ENCODE data around the gene ANKS3.

Gene ANKS3

DNA sequence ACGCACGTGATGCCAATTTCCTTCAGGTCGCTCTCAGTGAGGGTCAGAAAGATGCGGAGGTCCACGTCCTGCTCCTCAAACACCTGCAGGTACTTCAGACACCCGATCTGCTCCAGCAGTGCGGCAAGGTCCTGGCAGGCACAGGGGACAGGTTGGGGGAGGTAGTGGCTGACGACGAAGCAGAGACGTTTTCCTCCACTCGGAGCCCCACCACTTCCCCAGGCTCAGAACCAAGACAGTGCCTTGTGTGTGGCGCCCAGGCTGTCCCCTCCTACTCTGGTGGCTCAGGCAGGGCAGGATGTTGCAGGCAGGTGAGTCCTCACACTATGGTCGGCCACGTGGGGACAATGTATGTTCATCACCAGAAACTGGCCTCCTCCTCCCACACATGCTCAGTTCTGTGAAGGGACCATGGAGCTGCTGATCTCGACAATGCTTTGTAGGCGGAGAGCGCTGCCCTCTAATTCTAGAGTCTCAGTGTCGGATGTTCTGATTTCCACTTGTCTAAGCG, 35.0 kb downstream of the ANKS3 start:
- H3K27ac ChIP-seq, result no peak overlapping the region
- DNase-seq (ENCODE audit: low read depth, low spot score), result no peak

DNA sequence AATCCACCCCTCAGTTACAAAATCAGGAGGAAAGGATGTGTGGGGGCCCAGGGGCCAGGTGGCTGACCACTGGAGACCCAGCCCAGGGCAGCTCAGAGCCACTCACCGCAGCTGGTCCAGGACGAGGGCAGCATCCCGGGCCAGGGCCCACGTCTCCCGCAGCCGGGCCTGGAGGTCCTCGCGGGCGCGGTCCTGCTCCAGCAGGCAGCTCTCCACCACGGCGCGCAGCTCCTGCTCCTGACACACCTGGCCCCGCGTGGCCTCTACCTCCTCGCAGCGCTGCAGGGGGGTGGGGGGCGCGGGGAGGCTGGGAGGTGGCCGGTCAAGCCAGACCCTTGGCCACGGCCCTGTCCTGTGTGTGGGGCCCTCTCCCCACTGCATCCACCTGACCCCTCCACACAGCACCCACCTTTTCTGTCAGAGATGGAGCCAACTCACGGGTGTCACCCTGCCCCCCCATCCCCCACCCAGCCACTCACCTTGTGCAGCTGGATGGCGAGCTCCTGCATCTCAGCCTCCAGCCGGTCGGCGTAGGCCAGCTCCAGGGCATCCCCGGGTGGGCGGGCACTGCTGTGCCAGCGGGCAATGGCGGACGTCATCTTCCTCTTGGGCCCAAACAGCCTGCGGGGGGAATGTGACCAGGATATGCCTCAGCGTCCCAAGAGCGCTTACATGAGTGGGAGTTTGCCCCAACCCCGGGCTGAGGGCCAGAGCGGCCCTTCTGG, 35.6 kb downstream of the ANKS3 start:
- H3K27ac ChIP-seq, result no peak overlapping the region

DNA sequence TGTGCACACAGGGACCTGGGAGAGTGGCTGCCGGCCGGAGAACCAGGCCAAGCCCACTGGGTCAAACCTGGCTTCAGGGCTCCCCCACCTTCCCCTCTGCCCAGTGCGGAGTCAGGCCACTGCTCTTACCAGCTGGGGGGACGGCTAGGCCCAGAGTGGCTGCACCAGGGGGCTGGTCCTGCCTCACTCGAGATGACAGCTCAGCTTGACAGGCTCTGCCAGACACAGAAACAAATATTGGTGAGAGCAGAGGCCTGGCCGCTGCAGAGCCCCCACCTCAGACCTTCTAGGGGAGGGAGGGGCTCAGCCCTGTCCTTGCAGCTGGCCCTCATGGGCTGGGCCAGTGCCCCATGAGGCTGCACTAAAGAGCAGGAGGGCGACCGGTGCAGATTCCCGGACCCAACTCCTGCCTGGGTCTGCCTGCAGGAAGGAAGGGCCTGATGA, 36.2 kb downstream of the ANKS3 start:
- H3K27ac ChIP-seq, result no peak overlapping the region

More for the DNA sequence above, 35.6 kb downstream of the ANKS3 start:
- DNase-seq (ENCODE audit: low read depth, low spot score), result no peak

DNA sequence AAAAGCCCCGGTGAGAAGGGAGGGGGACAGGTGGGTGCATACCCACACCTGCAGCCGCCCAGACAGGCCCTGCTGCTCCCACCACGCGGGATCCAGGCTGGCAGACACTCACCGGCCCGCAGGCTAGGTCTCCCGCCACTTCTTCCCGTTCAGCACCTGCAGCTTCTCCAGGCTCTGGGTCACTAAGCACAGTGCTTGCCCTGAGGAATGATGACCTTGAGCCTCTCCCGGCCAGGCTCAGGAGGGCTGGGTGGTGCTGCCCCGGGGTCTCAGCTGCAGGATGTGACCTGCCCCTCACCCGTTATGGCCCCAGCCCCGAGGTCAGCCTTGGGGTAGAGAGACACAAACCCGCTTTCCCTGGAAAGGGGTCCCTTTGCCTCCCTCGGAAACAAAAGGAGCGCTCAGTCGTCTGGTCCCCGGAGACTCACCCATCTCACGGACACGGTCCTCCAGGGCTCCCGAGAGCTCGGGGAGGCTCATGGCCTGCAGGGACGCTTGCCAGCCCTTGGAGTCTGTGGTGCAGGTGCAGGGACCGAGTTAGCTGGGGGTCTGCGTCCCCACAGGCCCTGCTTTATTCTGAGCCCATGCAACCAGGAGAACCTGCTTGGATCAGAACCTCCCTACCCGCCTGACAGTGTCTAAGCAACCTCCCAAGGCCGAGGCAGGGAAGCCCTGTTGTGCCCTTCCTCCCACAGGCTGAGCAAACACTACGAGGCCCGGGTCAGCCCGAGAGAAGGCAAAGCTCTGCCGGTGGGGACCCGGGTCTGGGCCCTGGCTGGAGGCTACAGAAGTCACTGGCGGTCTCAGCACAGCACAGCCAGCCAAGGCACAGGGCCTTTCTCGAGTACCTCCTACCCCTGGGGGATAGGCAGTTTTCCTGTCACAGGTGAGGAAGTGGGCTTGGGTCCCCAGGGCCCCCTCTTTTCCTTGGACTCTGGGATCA, 36.9 kb downstream of the ANKS3 start:
- DNase-seq (ENCODE audit: low read depth, low spot score), result no peak
- H3K27ac ChIP-seq, result no peak overlapping the region

More for the DNA sequence above, 36.2 kb downstream of the ANKS3 start:
- DNase-seq (ENCODE audit: low read depth, low spot score), result no peak

DNA sequence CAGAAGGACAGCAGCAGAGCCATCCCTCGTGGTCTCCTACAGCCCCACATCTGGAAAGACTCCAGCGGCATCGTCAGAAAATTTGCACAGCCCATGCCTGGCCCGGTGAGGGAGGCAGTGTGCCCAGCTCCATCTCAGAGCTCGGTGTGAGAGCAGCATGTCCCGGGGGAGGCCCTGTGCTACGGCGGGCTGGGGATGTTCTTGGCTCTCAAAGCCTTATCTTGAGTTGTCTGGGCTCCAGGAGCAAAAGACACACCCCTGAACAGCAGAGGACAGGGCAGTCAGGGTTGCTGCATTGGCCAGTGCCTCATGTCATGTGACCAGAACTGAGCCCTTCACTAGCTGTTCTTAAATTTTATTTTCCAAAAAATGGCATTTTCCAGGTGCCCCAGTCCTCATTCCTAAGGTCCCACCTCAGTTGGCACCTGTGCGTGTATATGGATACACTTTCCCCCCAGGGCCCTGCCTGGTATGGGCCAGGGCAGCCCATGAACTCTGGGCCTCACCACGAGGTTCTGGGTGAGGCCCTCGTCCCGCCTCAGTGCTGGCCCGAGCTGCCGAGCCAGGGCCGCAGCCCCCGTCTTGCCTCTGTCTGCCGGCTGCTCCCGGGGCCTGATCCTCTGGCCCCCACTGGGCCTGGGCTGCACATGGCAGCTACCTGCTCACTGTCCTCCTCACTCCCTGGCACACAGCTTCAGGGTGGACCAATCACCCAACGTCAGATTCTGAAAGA, 37.7 kb downstream of the ANKS3 start:
- H3K27ac ChIP-seq, result no peak overlapping the region
- no peak for DNase-seq (ENCODE audit: low read depth, low spot score)

DNA sequence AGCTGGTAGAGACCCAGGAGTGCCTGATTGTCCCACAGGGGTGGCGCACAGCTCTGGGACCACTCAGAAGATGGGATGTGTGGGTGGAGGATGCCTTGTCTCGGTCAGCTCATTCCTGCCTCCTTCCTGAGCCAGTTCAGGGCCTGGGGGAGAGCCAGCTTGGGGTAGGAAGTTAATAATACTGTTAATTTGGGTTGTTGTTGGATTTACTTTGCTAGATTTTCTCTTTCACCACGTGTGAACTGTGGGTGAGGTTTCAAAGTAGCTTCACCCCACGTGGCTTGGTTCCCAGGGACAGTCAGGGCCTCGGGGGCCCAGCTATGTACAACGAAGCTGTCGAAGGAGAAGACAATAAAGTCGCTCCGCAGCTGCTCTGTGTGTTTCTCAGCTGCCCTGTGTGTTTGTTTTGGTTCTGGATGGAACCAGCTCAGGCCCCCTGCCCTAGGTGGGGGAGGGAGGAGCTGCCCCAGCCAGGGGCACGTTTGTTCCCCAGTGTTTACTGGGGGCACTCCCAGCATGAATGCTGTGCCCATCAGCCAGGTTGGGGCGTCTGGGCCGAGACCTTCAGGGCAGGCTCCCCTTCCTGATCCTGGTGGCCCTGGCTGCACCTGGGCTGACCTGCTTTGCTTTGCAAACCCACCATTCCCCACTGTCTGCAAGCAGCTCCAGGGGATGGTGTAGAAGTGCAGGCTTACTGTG, 38.4 kb downstream of the ANKS3 start:
- no peak for DNase-seq (ENCODE audit: low read depth, low spot score)
- H3K27ac ChIP-seq, result no peak overlapping the region

DNA sequence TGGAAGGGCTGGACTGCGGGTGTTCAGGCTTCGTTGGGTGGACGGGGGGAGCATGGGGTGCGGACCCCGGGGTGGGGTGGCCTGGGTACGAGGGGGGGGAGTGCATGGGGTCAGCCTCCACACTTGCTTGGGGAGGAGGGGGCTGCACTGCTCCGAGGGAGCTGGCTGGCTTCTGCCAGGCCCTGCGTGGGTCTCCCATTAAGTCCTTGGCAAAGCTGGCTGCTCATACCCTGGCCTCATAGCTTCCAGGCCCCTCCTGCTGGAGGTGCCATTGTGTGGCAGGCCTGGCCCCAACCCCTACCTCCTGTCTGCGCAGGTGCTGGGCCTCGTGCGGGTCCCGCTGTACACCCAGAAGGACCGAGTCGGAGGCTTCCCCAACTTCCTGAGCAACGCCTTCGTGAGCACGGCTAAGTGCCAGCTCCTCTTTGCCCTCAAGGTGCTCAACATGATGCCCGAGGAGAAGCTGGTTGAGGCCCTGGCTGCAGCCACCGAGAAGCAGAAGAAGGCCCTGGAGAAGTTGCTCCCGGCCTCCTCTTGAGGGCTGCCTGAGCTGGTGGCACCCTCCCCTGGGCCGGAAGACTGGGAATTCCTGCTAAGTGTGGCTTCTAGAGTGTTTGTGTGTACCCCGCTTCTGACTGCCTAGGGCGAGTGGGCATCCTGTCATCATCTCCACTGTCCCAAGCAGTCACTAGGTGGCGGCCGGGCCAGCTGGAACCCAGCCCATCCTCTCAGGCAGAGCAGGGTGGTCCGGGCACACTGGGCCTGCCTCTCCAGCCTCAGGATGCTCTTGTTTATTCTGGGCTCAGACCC, 39.2 kb downstream of the ANKS3 start:
- H3K27ac ChIP-seq, result no peak overlapping the region

DNA sequence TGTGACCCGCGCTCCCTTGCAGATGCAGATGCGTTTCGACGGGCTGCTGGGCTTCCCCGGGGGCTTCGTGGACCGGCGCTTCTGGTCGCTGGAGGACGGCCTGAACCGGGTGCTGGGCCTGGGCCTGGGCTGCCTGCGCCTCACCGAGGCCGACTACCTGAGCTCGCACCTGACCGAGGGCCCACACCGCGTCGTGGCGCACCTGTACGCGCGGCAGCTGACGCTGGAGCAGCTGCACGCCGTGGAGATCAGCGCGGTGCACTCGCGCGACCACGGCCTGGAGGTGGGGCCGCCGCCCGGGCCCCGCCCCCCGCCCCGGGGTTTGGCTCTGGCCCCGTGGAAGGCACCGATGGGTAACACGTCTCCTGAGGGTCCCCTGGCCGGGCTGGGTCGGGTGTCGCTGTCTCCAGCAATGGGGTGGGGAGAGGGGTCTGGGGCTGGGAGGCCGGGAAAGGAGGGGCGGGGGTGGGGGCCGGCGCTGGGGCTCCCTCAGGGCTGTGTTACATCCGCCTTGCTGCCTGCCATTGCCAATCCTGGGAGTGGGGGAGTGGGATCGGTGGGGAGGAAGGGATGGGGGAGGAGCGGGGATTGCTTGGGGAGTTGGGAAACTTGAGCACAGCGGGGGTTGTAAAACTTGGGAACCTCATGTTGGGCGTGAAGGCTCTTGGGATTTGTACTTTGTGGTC, 40.0 kb downstream of the ANKS3 start:
- peak overlapping the region; percentile 48 for H3K27ac ChIP-seq
- DNase-seq (ENCODE audit: low read depth, low spot score), result no peak

More for the DNA sequence above, 39.2 kb downstream of the ANKS3 start:
- no peak for DNase-seq (ENCODE audit: low read depth, low spot score)

DNA sequence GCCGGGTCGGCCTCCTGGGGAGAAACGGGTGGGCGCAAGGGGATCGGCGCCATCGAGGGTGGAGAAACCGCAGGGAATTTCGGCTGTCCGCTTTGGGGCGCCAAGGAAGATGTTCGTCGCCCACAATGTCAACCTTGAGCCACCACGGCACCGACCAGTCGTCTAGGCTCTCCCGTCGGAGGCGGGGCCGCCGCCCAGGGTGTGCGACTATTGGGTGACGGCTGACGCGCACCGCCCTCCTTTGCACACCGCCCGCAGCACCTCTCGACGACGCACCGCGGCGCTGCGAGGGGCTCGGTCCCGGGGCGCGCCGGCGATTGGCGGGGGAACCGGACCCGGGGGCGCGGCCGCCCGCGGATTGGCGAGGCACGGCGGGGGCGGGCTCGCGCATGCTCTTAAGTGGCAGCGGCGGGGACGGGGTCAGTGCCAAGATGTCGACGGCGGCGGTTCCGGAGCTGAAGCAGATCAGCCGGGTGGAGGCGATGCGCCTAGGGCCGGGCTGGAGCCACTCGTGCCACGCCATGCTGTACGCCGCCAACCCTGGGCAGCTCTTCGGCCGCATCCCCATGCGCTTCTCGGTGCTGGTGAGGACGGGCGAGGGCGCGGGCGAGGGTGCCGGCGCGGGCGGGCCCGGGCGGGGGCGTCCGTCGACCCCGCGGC, 40.6 kb downstream of the ANKS3 start, which contains the start of gene NUDT16L1:
Gene NUDT16L1 (plus strand): TSS at position 267 of the 660 bp plus-strand sequence. CDS start 165 bp downstream, at position 432.
- DNase-seq (ENCODE audit: low read depth, low spot score), result peak; percentile 60
- H3K27ac ChIP-seq, result peak within 1 kb of the TSS; percentile 48

DNA sequence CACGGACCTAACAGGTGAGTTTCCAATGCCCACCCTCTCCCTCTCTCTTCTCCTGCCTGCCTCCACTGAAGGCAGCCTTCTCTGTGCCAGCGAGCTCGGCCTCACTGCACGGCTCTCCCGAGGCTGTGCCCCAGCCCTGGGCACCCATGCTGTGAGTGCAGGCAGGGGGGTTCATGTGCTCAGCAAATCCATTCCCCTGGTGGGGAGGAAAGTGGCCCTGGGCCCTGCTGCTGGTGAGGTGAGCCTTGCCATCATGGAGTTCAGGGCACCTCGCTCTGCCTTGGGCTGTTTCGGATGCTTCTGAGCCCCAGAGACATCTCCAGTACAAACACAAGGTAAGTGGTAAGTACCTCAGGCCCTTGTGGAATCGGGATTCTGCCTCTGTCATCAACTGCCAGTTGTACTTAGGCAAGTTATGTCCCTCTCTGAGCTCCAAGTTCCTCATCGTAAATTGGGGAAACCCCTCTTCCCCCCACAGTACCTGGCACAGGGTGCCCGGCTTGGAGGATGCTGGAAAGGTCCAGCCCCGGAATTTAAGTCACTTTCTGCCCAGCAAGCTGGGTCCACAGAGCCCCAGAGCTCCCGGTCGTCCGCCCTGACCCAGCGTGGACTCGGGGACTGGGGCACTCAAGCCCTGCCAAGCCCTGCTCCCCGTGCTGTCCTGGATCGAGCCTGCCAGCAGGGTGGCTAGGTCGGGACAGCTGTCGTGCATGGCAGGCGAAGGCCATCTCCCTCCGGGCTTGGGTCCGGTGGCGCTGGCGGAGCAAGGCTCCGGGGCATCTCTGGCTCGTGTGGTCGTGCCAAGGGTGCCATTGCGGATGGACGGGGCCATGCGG, 41.4 kb downstream of the ANKS3 start:
- H3K27ac ChIP-seq, result no peak overlapping the region
- no peak for DNase-seq (ENCODE audit: low read depth, low spot score)

DNA sequence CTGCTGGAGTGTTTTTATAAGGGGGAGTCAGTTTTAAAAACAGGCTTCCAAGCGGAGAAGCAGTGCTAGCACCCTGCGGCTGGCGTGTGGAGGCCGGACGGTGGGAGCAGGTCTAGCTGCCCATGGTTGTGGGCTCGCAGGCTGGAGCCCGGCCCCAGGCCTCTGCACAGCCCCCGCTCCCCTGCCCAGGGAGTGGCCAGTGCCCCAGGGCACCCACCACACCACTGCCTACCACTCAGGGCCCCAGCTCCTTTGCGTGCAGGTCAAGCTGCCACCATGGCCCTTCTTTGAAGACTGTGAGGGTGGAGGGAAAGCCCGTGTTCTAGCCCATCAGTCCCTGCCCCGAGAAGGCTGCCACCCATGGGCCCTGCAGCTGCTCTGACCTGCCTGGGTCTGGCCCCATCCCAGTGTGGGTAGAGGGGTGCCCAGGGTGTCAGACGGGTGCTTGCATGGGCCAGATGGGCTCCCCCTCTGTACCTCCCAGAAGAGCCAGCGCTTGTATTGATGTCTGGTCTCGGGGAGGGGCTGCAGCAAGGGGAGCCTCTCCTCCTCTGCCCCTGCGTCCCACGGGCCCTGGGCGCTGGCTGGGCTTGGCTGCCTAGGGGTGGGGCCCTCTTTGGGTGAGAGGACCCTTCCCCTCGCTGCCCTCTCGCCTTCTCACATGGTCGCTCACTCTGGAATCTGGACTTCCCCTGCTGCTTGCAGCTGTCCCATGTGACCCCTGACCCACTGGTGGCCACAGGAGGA, 42.2 kb downstream of the ANKS3 start:
- H3K27ac ChIP-seq, result no peak overlapping the region
- DNase-seq (ENCODE audit: low read depth, low spot score), result no peak

DNA sequence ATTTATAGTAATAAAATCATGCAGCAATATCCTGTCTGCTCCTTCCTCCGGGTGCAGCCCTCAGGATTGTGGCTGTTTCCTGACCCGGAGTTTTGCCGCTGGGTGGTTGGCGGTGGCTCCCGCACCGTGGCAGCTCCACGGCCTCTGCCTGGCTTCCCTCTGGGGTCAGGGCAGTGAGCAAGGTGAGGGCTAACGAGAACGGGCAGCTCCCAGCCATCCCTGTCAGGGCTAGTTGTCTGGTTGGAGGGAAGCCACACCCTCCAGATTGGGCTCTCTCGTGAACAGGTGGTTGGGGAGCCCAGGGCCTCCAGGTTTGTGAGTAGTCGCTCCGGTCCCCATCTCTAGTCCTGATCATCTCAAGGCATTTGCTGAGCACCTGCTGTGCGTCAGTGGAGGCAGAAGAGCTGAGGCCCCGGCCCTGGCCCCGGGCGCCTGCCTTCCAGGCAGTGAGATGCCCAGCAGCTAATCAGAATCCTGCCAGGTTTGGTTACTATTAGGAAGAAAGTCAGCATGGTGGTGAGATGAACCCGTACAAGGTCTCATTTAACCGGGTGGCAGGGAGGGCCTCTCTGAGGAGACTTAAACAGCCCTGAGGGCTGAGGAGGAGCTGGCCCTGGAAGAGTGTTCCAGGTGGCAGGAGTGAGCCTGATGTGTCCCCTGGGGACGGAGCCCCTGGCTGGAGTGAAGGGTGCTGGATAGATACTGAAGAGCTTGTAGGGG, 43.0 kb downstream of the ANKS3 start:
- DNase-seq (ENCODE audit: low read depth, low spot score), result no peak
- H3K27ac ChIP-seq, result no peak overlapping the region

DNA sequence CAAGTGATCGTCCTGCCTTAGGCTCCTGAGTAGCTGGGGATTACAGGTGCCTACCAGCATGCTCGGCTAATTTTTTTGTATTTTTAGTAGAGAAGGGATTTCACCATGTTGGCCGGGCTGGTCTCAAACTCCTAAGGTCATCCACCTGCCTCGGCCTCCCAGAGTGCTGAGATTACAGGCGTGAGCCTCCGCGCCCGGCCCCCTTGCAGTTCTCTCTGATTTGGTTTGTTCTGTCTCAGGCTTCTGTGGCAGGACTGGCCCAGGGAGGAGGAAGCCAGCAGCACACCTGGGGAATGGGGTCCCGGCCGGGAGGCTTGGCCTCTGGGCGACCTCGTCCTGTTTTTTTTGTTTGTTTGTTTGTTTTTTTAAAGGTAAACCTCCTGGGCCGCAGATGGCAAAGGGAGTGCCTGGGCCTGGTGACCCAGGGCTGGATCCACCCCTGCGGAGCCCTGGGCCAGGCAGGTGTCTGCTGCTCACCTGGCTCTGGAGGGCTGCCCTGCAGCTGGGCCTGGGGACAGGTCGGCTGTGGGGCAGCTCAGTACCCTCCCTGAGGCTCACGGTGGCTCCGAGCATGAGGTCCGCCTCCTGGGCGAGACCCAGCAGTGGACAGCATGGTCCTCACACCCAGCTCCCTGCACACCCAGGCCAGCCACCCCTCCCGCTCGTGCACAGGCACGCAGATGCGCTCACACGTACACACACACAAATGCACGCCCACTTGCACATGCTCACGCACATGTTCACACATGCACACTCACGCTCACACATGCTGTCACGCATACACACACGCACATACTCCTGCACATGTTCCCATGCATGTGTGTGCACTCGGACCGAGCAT, 44.0 kb downstream of the ANKS3 start:
- no peak for DNase-seq (ENCODE audit: low read depth, low spot score)

DNA sequence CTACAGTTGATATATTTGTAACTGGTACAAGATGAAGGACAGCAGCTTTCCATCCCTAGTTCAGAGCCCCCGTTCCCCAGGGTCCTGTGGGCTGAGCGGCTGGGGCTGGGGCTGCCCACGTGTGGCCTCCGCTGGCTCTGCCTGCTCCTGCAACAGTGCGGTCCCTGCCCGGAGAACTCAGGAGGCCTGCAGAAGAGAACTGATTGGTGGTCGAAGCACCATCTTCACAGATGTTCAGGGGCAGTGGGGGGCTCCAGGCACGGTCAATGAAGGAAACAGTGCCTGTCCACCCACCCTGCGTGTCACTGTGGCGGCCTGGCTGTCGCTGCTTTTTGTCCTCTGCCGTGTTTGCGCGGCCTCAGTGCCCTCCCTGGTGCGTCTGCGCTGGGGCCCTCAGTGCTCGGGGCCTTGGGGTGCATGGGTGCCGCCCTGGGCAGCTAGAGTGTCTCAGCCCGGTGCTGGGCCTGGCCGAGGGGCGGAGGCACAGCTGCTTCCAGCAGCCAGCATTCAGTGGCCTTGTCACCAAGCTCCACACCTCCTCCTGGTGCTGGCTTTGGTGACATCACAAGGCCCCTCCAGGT, 44.9 kb downstream of the ANKS3 start:
- H3K27ac ChIP-seq, result no peak overlapping the region
- DNase-seq (ENCODE audit: low read depth, low spot score), result no peak

More for the DNA sequence above, 44.0 kb downstream of the ANKS3 start:
- no peak overlapping the region for H3K27ac ChIP-seq
